Renal pelvis (tissue), 12 donors: ENCODE results near the gene TMPRSS7. TPM values are rescaled to one million over a fixed set of nuclear protein-coding genes. Genes with fewer than 3 reads are reported as not detected.
A peak's percentile ranks its signal among the peaks of the same experiment; 100 is the strongest.

Experiments
- DNase-seq: peaks from one replicate; pipeline ENCODE4 v3.0.0-alpha.2; 2013
- long read RNA-seq, 16 experiments: transcript quantifications; one replicate each; lab custom pipeline, GENCODE V29; 2026
- polyA plus RNA-seq, 3 donors: library from polyadenylated mRNA; unstranded; fragments of 120-200 nt; gene quantifications; one replicate each; pipeline ENCODE4 v1.2.1, GENCODE V29; 2013; ENCODE audit not compliant: insufficient read length in 3 of 3

The TMPRSS7 gene, protein sequence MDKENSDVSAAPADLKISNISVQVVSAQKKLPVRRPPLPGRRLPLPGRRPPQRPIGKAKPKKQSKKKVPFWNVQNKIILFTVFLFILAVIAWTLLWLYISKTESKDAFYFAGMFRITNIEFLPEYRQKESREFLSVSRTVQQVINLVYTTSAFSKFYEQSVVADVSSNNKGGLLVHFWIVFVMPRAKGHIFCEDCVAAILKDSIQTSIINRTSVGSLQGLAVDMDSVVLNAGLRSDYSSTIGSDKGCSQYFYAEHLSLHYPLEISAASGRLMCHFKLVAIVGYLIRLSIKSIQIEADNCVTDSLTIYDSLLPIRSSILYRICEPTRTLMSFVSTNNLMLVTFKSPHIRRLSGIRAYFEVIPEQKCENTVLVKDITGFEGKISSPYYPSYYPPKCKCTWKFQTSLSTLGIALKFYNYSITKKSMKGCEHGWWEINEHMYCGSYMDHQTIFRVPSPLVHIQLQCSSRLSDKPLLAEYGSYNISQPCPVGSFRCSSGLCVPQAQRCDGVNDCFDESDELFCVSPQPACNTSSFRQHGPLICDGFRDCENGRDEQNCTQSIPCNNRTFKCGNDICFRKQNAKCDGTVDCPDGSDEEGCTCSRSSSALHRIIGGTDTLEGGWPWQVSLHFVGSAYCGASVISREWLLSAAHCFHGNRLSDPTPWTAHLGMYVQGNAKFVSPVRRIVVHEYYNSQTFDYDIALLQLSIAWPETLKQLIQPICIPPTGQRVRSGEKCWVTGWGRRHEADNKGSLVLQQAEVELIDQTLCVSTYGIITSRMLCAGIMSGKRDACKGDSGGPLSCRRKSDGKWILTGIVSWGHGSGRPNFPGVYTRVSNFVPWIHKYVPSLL
- under 1 TPM in 2 of 3 donors, not detected in 1; 0.03 to 0.06 TPM for polyA plus RNA-seq
- long read RNA-seq, donor 1: 0 reads
- long read RNA-seq, donor 2: 0 reads
- long read RNA-seq, donor 3: 0 reads
- long read RNA-seq, donor 4: 0 reads
- long read RNA-seq, donor 5: 0 reads
- long read RNA-seq, donor 6: 0 reads
- long read RNA-seq, donor 7: 0 reads
- long read RNA-seq, donor 8: 0 reads
- long read RNA-seq, donor 9: 0 reads
- long read RNA-seq, donor 10: 0 reads
- long read RNA-seq, donor 11: 0 reads
- long read RNA-seq, donor 12: 0 reads
- long read RNA-seq, donor 13: 0 reads
- long read RNA-seq, donor 14: 0 reads
- long read RNA-seq, donor 15: 0 reads
- long read RNA-seq, donor 16: 0 reads

DNA sequence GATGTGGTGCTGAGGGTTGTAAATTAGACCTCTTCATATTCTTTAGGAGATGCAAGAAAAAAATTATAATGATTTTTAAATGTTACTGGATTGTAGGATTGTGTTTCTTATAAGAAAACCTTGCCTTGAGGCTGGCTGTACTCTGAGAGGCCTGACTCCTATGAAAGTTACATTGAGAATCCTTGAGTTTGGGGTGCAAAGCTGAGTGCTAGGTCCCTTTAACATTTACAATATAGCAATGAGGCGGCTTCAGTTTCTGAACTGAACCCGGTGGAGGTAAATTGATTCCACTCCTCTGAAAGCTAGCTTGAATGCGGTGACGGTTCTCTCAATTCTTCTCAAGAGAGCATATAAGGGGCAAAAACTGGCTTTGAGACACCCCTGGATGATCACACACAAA lies at the start of gene TMPRSS7:
TSS of gene TMPRSS7 (plus strand) at position 301 of the 400 bp plus-strand sequence. CDS start 110 bp downstream, outside the sequence.
- no peak for DNase-seq

DNA sequence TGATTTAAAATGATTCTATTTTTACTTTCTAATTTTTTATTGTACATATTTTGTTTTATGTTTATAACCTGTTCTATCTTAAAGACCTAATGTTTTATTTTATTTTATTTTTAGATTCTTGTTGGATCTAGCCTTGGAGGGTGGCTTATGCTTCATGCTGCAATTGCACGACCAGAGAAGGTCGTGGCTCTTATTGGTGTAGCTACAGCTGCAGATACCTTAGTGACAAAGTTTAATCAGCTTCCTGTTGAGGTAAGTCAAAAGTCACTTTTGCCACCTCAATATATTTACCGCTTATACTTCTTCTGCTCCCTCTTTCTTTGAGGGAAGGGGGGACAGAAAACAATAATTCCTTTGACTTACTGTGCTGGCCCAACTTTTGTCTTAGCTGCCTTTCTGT lies 47.7 kb upstream of the TMPRSS7 start:
- no peak for DNase-seq

DNA sequence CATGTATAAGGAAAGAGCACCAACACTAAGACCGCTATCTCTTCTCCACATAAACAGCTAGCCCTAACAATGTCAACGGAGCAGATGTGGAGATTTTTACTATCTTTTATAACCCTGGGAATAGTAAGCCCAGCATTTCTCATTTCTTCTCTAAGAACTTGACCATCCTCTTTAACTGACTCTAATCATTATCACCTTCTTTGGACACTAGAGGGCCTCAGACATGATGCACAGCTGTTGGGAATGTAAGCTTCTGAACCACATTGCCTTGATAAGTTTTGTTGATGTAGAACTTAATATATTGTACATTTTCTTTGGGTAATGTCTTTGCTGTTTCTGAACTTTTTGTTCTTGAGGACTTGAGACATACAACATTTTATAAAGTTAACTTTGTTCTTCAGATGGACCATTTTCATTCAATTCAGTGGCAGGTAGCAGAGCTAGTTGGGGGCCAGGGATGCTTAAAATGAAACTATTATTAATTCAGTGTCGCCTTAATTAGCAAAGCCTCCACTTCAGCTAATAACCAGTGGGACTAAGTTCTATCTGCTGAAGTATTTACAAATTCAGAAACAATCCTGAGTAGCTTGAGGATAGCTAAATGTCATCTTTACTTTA lies 45.4 kb upstream of the TMPRSS7 start:
- peak; percentile 51 for DNase-seq

DNA sequence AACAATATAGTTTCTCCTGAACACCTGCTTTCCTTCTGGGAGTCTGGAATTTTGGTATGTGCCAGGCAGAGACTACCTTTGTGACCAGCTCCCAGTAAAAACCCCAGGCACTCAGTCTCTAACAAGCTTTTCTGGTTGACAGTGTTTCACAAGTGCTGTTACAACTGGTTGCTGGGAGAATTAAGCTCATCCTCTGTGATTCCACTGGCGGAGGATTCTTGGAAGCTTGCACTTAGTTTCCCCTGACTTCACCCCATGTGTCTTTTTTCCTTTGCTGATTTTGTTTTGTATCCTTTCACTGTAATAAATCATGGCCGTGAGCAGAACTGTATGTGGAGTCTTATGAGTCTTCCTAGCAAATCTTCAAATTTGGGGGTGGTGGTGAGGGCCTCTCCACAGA lies 41.5 kb upstream of the TMPRSS7 start:
- DNase-seq: no peak

DNA sequence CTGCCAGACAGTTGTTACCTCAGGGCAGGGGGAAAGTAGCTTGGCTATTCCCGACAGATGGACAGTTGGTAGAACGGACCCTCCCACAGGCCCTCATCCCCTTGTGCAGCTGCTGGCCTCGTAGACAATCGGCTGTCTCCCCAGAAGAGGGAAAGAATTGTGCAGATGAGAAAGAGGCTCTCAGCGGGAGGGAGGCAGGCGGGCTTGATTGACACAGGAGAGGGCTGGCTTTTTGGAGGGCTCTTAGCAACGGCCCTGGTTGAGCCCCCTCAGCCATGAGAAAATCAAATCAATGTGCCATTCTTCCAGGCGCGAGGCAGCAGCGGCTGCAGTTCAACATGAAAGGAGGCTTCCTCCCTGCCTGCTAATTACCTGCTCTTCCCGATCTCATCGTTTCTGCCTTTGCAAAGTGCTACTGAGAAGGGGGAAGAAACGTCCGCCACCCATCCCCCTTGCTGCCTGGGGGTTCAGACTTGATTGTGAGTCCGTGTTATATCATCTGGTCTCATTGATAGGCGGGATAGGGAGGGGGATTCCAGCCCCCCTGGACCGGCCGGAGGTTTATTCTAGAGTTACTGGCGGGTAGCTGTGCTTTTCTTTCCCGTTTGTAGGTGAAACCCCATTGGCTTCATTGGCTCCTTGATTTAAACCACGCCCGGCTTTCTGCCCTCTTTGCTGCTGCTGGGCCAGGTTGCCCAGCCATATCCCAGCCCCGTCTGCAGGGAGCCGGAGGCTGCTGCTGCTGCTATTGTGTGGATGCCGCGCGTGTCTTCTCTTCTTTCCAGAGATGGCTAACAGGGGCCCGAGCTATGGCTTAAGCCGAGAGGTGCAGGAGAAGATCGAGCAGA lies 35.7 kb upstream of the TMPRSS7 start, which contains the start of gene TAGLN3:
TSS of gene TAGLN3 (plus strand) at position 287 of the 848 bp plus-strand sequence. CDS start at position 788, 501 bp downstream.
- DNase-seq: peak; percentile 37

DNA sequence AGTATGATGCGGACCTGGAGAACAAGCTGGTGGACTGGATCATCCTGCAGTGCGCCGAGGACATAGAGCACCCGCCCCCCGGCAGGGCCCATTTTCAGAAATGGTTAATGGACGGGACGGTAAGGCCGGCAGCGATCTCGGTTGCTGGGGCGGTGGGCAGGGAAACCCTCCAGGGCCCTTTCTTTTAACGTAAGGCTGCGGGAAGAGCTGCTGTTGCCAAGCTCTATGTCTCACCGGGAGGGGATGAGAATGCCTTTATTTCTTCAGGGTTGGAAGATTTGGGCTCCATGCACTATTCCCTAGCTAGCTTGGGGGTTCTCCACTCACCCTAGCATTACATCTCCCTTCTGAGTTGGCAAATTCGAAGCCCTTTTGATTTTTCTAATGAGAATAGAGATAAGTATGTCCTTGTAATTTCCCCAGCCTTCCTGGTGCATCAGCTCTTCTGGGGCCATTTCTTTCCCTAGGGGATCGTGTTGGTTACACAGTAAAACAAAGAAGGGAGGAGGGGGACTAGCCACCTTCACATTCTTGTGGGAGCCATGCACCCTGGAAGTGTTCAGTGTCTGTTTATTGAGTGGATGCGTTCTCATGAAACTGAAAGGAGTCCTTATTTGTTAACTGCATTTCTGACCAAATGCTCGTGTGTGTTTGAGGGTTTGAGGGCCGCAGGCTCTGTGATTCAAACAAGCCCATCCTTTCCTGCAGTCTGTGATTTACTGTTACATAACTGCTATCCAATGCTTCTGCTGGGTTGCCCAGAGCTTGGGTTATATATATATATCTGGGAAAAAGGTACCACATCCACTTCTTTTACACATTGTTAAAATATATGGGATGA lies 34.8 kb upstream of the TMPRSS7 start:
- no peak for DNase-seq

DNA sequence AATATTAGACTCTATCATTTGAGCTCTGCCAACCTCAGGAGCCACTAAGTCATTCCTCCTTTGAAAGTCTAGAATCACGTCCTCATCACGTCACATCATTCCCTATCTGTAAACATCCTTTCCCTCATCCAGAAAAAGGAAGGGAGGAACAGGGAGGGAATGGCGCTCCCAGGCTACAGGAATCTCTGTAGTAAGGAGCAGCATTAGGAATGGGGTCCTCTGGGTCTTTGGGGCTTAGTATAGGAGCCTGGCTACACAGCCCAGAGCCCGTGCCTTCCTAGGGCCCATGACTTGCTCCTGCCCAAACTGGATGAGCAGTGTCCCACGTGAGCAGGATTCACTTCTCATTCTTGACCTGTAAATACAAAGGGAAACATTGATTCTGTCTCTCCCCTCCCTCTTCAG lies 34.2 kb upstream of the TMPRSS7 start:
- no peak for DNase-seq

DNA sequence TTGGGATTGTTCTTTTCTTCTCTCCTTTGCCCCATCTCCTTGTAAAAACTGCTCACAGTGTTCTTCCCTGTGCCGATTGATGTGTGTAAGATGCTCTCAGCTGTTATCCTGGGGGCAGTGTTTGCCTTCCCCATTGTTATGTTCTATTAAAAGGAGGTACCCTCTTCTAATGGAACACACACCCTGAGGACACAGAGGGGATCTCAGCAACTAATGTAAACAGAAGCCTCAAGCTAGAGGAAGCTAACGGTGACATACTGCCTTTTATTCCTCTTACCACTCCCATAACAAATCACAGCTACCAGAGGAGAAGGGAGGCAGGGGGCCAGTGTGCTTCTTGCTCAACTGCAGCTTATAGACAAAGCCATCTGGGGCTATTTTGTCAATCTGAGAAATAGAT lies 33.6 kb upstream of the TMPRSS7 start:
- DNase-seq: no peak

DNA sequence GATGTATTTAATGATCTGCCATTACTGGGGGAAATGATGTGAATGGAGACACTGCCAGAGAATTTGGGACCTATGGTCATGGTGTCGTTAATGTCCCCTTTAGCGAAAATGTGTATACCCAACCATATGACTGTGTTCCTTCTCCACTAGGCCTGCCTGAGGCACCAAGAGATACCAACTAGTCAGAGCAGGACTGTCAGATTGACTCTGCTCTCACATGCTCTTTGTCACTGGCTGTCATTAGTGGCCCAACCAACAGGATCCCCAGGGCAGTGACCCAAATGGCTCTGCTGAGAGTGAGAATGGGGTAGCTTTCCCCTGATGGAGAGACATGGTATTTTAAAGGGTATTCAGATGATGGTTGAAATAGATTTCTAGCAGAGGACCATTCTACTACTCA lies 33.0 kb upstream of the TMPRSS7 start:
- DNase-seq: no peak

DNA sequence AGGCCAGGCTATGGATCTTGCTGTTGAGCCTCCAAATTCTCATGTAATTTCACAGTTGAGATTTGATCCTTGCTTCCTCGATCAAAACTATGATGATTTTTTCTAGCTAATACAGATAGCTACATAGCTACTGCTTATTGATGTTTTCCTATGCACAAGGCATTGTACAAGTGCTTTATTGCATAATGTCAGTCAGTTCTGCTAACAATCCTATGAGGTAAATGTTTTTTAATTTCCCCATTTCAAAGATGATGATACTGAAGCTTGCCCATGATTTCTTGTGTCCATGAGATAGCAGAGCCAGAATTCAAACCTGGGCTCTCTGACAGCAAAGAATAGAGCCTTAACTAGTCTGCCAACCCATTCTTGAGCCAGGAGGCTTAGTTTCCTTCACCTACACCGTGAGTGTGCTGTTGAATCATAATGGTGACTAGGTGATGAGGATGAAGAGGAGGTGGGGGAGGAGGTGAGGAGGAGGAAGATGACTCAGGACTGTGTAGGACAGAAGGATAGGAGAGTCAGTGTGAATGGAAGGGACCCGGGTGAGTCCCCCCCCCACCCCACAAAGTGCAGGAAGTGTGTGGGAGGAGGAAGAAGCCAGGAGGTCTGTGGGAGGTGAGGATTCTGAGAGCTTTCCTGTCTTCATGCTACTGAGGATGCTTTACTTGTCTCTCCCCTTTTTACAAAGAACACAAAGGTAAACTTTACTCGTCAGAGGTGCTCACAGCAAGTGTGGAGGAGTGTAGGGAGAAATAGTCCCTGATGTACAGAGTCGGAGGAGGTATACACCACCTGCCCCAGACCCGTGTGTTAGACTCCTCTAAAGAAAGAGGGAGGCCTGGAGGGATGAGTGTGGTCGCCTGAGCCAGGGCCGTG lies 32.2 kb upstream of the TMPRSS7 start:
- no peak for DNase-seq

DNA sequence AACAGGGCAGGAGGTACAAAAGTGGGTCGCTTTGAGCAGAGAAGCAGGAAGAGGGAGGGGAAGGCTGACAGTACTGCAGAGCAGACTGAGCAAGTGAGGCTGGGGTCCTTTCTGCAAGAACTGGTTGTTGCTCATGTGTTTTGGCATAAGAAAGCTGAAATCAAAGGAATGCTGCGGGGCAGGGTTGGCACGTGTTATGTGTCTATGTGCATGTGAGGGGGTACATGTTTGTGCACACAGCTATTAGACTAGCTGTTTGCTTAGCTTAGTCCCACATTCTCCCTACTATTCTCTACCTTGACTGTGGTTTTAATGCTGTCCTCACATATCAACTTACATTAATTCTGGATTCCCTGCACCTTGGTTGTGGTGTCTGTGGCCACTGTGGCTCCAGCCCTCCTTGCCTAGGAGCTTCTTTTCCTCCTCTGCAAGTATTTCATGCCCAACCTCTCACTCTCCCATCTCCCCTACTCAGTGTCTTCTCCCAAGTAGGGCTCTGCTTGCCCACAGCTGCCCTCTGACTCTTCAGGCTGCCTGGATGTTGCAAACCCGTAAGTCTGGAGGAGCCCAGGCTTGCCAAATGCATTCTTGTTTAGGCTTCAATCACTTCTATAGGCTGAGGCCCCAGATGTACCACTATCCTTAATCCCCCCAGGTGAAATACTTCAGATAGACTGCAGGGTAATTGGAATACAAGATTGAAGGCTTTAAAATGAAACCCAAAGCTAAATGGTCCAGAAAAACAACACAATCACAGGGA lies 31.0 kb upstream of the TMPRSS7 start:
- DNase-seq: no peak

DNA sequence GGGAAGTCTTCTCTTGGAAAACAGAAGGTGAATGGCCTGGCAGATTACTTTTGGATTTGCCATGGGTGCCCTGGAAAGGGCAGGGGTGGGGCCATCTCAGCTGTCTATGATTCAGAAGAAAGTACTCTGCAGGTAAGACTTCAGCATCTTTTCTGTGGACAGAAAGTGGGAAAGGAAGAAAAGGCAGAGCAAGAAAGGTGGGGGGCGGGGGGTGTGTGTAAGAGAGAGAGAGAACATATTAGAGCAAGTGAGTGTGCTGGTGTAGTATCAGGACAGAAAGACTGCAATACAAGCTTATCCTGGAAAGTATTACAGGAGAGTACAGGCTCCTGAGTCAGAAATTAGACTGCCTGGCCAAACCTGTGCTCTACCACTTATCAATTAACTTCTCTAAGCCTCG lies 30.3 kb upstream of the TMPRSS7 start:
- no peak for DNase-seq

DNA sequence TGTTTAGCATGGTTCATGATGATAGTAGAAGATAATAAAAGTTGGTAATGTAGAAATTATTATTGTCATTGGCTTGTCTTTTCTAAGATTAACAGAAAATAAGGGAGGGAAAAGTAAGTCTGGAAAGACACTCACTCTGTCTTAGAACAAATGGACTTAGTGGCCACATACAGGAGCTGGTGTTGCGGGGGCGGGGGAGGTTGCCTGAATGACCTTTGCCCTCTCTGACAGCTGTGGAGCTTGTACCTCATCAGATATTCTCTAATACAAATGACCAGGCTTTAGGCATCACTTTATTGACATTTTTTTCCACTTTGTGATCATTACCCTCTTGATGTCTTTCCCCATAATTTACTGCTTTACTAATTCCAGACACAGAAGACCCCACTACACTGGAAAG lies 29.9 kb upstream of the TMPRSS7 start:
- DNase-seq: no peak

DNA sequence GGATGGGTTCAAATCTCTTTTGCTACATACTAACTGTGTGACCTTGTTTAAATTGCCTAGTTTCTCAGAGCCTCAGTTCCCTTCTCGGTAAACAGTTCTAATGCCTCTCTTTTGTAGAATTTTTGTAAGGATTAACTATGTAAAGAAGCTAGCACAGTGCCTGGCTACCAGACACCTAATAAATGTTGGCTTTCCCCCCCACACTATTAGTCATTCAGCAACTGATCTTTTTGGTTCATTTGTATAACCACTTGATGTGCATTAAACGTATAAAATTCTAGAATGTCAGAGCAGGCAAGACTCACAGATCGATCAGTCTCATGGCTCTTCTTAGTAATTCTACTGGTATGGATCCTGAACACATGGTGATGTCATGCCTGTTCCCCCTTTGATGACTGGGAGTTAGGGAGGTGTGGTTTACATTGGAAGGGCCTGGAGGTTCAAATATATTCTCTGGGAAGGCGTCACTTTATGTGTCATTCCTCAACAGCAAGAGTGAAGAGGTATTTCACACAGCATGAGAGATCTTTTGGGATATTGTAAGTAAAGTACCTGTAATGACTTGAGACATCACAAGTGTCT lies 29.4 kb upstream of the TMPRSS7 start:
- no peak for DNase-seq

DNA sequence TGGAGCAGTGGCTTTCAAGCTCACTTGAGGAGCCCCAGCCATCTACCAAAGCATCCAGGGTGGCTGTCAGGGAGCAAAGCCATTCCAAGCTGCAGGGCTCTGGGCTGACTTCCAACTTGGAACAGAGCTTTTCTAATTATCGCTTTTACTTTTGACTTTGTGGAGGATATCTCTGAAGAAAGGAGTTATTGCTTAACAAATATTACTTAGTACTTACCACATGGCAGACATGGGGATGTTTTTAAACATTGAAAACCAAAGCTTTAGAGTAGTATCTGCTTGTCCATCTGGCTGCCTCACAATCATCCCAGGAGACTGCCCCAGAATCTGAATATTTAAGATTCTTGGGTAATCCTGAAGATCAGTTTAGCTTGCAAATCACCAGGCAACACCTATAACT lies 26.9 kb upstream of the TMPRSS7 start:
- no peak for DNase-seq

DNA sequence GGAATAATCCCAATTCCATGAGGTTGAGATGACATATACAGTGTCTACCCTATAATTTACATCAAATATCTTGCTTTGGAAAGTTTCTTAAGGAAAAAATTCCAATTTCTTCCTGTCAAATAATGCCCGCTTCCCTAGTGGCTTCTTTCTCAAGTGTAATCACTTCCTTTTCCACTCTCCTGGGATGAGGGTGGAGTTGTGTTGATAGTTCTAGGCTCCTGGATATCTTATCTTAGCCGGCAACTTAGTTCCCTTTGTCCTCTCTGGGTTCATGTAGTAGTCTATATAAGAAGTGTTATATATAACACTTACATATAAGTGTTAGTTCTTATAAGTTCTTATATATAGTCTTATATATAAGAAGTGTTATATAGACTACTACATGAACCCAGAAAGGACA lies 24.9 kb upstream of the TMPRSS7 start:
- no peak for DNase-seq

DNA sequence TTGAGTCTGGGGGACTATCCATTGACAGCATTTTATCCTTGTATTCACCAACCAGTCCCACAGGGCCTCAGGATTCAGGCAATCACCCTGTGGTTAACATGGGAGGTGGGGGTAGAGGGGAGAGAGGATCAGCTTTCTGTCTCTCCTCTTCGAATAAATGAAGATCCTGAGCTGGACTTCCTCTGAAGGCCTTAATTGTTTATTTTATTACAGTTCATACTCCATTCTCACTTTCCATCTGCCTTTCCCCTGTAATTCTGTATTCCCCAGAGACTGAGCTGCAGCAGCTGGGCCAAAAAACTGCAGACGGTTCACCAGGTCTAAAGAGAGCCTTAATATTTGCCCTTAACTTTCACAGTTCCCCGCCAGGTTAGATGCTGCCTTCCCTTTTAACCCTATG lies 23.9 kb upstream of the TMPRSS7 start:
- no peak for DNase-seq
